ENCODE results near the gene TMEM255A.

TMEM255A gene

DNA sequence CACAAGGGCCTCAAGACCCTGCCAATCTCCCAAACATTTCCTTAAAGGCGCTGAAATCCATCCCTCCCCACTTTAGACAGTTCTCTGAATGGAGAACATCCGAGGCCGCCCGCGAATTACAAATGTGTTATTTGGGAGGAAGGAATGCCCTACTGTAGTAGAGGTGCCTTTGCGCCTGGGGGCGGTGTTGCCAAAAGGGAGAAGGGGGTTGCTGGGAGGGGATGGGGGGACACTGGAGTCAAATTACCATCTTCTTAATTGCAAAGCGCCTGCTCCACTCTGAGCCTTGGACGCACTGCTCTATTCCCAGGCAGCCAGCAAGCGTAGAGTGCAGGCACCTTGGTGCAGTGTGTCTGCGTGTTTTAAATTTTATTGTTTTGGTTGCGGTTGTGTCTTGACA is 2.7 kb downstream of the TMEM255A start:
- DNase-seq (ENCODE audit: low read depth in 2 of 2), result no peak

GRCh38 chrX:120306630-120307029 is 4.6 kb downstream of the TMEM255A start:
- no peak for DNase-seq (ENCODE audit: low read depth in 2 of 2)

- DNase-seq (ENCODE audit: low read depth in 2 of 2), result no peak
These were observed 5.6 kb downstream of the TMEM255A start for GRCh38 chrX:120305531-120306141.

DNA sequence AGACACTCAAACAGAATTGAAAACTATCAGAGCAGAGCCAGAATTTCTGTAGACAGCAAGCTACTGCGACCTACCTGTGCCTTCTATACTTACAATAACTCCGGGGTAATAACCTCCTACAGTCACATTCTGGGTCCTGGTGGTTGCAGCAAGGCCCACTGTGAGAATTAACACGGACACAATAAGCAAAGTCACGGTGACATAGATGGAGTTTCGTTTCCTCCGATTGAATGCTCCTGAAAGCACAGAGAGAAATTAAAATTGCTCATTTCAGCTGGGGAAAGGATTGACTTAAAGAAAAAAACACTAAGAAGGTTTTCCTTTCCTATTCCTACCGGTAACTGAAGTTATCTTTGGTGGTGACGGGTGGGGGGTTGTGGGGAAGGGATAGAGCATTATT is 7.0 kb downstream of the TMEM255A start:
- no peak for DNase-seq (ENCODE audit: low read depth in 2 of 2)

- peak; percentile 21 to 39 for DNase-seq (ENCODE audit: low read depth in 2 of 2)
These were observed 8.8 kb downstream of the TMEM255A start for GRCh38 chrX:120302434-120302833.

- no peak for DNase-seq (ENCODE audit: low read depth in 2 of 2)
These were observed 9.3 kb downstream of the TMEM255A start for GRCh38 chrX:120301960-120302359.

DNA sequence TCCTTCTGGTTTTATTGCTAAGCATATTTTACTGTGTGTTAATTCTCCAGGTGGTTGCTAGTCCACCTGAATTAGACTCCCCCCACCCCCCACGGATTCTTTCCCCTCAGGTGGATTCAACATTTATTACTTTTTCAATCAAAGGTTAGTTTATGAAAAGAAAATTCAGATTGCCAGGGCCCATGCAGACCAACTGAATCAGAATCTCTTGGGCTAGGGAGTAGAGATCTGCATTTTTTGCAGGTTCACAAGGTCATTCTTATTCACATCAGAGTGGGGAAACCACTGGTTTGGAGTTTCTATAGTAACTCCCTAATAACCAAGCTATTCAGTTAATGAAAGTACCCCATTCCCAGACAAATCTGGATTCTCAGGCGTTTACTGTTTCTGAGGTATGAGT is 9.8 kb downstream of the TMEM255A start:
- no peak for DNase-seq (ENCODE audit: low read depth in 2 of 2)

DNA sequence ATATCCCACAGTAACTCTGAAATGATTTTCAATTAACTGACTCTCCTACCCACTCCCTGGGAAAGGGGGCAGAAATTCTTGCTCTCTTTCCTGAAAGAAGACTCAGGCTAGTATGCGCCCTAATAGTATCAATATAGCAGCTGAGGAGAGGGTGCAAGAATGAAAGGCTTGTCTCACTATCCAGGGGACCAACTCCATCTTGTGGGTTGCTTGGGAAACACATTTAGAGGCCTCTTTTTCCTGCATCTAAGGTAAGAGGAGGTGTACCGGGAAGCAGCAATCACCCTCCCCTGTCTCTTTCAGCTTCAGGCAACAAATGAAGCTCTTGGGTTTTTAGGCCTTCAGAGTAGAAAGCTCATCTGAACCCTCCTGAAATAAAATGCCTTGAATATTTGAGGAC is 11.3 kb downstream of the TMEM255A start:
- no peak for DNase-seq (ENCODE audit: low read depth in 2 of 2)

DNA sequence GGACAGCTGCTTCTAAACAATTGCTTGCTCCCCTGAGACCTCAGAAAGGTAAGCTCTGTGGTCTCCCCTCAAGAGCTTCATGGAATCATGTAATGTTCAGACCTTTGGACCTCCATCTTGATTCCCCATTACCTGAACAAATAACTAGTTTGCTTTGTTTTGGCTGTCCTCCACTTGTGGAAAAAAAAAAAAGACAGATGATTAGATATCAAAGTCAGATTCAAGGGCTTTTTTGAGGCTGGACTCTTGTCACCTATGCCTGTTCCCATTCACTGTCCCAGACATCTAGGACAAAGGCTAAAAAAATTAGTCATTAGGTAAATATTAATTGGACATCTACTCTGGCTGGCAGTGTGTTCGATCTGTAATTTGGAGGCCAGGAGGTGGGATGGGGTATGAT is 13.3 kb downstream of the TMEM255A start:
- no peak for DNase-seq (ENCODE audit: low read depth in 2 of 2)

- DNase-seq (ENCODE audit: low read depth in 2 of 2), result no peak
These were observed 16.6 kb downstream of the TMEM255A start for GRCh38 chrX:120294651-120295050.

GRCh38 chrX:120293015-120293414 is 18.2 kb downstream of the TMEM255A start:
- no peak for DNase-seq (ENCODE audit: low read depth in 2 of 2)

GRCh38 chrX:120291211-120291610 is 20.1 kb downstream of the TMEM255A start:
- no peak for DNase-seq (ENCODE audit: low read depth in 2 of 2)

DNA sequence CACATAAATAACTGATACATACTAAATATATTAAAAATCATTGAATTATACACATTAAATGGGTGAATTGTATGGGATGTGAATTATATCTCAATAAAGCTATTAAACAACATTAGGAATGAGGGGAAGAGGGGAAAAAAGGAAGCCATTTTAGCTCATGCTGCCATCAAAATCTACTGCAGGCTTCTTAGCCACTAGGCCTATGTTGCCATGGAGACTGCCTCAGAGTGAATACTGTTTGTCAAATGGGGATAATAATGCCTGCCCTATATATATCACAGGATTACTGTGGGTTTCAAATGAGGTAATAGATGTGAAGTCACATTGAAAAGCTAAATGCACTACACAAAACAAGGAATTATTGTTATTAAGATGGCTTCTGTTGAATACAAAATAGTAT is 21.2 kb downstream of the TMEM255A start:
- no peak for DNase-seq (ENCODE audit: low read depth in 2 of 2)

DNA sequence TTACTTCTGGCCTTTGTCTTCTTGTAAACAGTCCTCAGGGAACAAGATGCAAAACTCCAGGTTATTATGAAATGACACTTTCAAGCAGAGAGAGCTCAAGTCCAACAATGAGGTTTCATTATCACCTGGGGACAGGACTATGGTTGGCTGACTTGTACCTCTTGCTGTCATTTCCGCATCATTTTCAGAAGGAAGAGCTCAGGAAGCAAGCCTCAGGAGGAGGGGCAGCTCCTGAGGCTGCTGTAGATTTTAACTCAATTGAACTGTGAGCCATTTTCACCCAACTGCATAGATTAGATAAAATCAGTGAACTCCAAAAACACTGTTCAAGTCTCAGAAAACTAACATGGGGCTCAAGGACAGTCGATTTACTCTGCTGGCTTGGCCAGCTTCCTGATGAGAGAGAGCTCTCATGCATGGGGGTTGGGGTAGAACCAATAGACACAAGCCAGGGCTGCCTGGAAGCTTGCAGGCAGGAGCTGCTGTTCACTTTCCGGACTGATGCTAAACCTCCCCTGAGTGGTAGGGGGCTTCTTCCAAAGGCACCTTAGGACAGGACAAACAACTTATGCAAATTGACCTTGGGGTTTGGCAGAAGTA is 23.6 kb downstream of the TMEM255A start:
- no peak for DNase-seq (ENCODE audit: low read depth in 2 of 2)

- no peak for DNase-seq (ENCODE audit: low read depth in 2 of 2)
These were observed 24.3 kb downstream of the TMEM255A start for GRCh38 chrX:120286733-120287512.

GRCh38 chrX:120282697-120283096 is 28.6 kb downstream of the TMEM255A start:
- no peak for DNase-seq (ENCODE audit: low read depth in 2 of 2)

GRCh38 chrX:120281761-120282160 is 29.5 kb downstream of the TMEM255A start:
- DNase-seq (ENCODE audit: low read depth in 2 of 2), result no peak

GRCh38 chrX:120281021-120281624 is 30.1 kb downstream of the TMEM255A start:
- DNase-seq (ENCODE audit: low read depth in 2 of 2), result no peak

- no peak for DNase-seq (ENCODE audit: low read depth in 2 of 2)
These were observed 36.3 kb downstream of the TMEM255A start for GRCh38 chrX:120274958-120275357.

- no peak for DNase-seq (ENCODE audit: low read depth in 2 of 2)
These were observed 37.1 kb downstream of the TMEM255A start for GRCh38 chrX:120274145-120274544.

GRCh38 chrX:120271218-120271617 is 40.0 kb downstream of the TMEM255A start:
- DNase-seq (ENCODE audit: low read depth in 2 of 2), result no peak

DNA sequence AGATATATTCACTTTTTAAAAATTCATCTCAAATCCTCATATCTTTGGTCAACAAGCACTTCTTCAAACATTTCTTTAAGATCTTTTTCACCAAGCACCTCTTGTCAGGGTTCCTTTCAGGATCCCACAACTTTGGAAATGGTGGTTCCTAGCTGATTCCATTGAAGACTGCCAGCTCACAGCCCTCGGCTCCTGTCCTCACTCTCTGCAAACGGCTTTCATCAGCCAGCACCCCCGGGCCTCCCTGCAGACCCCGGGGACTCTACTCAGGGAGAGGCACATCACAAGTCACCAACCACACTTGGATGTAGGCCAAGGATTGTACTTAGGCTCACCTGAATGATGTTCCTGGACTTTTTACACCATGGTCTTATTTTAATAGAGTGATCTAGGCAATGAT is 40.7 kb downstream of the TMEM255A start:
- DNase-seq (ENCODE audit: low read depth in 2 of 2), result no peak
